ENCODE measurements around the gene BIRC5.

DNA sequence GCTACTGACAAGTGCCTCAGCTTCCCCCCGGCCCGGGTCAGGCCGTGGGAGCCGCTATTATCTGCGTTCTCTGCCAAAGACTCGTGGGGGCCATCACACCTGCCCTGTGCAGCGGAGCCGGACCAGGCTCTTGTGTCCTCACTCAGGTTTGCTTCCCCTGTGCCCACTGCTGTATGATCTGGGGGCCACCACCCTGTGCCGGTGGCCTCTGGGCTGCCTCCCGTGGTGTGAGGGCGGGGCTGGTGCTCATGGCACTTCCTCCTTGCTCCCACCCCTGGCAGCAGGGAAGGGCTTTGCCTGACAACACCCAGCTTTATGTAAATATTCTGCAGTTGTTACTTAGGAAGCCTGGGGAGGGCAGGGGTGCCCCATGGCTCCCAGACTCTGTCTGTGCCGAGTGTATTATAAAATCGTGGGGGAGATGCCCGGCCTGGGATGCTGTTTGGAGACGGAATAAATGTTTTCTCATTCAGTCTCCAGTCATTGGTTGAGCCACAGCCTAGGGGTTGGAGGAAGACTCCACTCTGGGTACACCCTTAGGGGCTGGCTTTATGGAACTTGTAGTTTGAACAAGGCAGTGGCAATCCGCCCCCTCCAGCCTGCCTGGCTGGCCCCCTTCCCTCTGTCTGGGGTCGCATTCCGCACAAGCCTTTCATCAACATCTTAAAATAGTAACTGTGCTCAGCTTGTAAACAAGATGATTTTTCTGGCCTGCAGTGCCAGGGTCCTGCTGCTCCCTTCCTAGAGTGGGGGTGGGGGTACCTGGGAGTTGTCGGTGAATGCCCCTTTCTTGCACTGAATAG is 41.6 kb upstream of the BIRC5 start:
- TF ChIP-seq POLR2A (IDR thresholded peaks at IDR 0.05), result no peak
- no peak for TF ChIP-seq CTCF (IDR thresholded peaks at IDR 0.05)
